ENCODE measurements around the gene SPIRE2. TPM values are rescaled to one million over a fixed set of nuclear protein-coding genes. Genes with fewer than 3 reads are reported as not detected.

SPIRE2 gene
- total and polyA plus RNA-seq, 12 donors = 2.8 to 14.4 (median 5.0) TPM

DNA sequence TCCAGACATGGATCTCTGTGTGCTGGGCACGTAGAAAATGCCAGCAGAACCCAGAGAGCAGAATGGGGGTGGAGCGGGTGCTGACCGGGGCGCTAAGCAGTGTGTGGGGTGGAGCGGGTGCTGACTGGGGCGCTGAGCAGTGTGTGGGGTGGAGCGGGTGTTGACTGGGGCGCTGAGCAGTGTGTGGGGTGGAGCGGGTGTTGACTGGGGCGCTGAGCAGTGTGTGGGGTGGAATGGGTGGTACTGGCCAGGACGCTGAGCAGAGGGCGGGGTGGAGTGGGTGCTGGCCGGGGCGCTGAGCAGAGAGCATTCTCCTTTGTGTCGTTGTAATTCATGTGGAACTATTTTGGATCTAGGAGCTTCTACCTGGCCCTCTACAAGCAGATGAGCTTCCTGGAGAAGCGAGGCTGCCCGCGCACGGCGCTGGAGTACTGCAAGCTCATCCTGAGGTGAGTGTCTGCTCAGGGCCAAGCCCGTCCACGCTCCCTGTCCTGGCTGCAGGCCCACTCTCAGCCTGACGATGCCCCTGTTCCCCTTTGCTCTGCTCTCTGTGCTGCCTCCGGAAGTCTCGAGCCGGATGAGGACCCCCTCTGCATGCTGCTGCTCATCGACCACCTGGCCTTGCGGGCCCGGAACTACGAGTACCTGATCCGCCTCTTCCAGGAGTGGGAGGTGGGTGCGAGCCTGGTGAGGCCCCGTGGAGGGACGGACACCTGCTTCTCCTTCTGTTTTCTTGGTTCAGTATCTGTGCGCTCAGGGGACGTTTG lies 70.1 kb downstream of the SPIRE2 start:
- H3K4me3 ChIP-seq = no peak overlapping the region
- 89 to 96% (median 94%) methylated on average over 28 to 36 of the region's 36 CpGs for WGBS, 4 donors
- peaks cover 0 to under 1% of the 10 kb centered on the region in 2 donors for H3K4me1 ChIP-seq (replicated peaks in 1 of 2)
- intact Hi-C loops (cut with DNase I) = no loop called here
- no peaks in the 10 kb centered on the region for H3K9me3 ChIP-seq (replicated peaks in 1 of 3)
- no peak overlapping the region for H3K27ac ChIP-seq
- no peak for TF ChIP-seq POLR2A (IDR thresholded peaks at IDR 0.05)
- TF ChIP-seq, protein P1, sequence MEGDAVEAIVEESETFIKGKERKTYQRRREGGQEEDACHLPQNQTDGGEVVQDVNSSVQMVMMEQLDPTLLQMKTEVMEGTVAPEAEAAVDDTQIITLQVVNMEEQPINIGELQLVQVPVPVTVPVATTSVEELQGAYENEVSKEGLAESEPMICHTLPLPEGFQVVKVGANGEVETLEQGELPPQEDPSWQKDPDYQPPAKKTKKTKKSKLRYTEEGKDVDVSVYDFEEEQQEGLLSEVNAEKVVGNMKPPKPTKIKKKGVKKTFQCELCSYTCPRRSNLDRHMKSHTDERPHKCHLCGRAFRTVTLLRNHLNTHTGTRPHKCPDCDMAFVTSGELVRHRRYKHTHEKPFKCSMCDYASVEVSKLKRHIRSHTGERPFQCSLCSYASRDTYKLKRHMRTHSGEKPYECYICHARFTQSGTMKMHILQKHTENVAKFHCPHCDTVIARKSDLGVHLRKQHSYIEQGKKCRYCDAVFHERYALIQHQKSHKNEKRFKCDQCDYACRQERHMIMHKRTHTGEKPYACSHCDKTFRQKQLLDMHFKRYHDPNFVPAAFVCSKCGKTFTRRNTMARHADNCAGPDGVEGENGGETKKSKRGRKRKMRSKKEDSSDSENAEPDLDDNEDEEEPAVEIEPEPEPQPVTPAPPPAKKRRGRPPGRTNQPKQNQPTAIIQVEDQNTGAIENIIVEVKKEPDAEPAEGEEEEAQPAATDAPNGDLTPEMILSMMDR (IDR thresholded peaks at IDR 0.05) = no peak
- H3K36me3 ChIP-seq (replicated peaks in 1 of 2) = peaks cover 0 to 83% of the 10 kb centered on the region in 2 donors
- no peak for DNase-seq
- H3K27me3 ChIP-seq = no peaks in the 10 kb centered on the region

DNA sequence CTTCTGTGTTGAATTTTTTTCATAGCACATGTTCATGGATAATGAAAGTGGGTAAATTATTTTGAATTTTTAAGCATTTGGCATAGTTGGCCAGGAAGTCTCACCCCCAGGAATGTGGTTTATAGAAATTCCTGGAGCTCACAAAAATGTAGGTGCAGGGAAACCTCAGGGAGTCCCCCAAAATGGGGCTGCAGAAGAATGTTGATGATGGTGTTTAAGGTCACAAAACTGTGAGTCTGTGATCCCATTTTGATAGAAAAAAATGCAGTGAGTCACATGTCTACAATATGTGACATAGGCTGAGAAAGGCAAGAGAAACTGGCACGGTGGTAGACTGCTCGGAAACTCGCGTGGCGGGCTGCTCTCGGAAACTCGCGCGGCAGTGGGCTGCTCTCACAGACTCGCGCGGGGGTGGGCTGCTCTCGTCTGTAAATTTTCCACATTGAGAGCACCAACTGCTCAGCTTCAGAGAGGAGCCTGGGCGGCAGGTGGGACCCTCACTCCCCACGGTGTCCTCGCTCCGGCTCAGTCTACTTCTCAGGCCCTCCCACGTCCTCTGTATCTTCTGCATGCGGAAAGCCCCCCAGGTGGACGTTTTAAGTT lies 71.7 kb downstream of the SPIRE2 start:
- 91 to 95% (median 94%) methylated on average over 18 to 20 of the region's 20 CpGs for WGBS, 4 donors
- no peak overlapping the region for H3K4me3 ChIP-seq

DNA sequence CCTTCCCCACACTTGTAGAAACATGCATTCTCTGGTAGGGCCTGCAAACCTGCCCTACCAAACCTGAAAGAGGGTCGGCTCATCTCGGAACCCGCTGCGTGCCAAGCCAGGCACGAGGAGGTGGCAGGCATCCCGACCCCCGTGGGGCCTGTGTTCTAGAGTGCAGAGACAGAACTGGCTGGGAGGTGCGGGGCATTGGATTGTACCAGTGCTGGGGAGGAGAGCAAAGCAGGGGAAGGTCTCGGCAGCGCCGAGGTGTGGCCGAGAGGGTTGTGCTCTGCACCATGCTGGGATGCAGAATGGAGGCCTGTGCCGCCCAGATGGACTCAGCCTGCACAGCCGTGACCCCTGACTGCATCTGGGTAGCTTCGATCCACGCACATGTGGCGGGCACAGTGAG lies 72.6 kb downstream of the SPIRE2 start:
- Histone ChIP-seq H3K36me3 (replicated peaks in 1 of 2) (peaks cover 0 to 85% of the 10 kb centered on the region in 2 donors), H3K27me3 (no peaks in the 10 kb centered on the region), H3K4me3 (no peak overlapping the region), H3K4me1 (replicated peaks in 1 of 2) (no peaks in the 10 kb centered on the region), H3K27ac (no peak overlapping the region), H3K9me3 (replicated peaks in 1 of 3) (no peaks in the 10 kb centered on the region)
- intact Hi-C loops (cut with DNase I) = no loop called here
- 91 to 98% (median 95%) methylated on average over 12 to 17 of the region's 17 CpGs for WGBS, 4 donors
- no peak for TF ChIP-seq POLR2A (IDR thresholded peaks at IDR 0.05)
- TF ChIP-seq, protein P1 (IDR thresholded peaks at IDR 0.05) = no peak
- DNase-seq = no peak

More for the DNA sequence above, 71.7 kb downstream of the SPIRE2 start:
- intact Hi-C loops (cut with DNase I) = no loop called here
- DNase-seq = no peak
- Histone ChIP-seq H3K4me1 (replicated peaks in 1 of 2) (no peaks in the 10 kb centered on the region), H3K27me3 (no peaks in the 10 kb centered on the region), H3K36me3 (replicated peaks in 1 of 2) (peaks cover 0 to 85% of the 10 kb centered on the region in 2 donors), H3K27ac (no peak overlapping the region), H3K9me3 (replicated peaks in 1 of 3) (no peaks in the 10 kb centered on the region)
- TF ChIP-seq POLR2A (IDR thresholded peaks at IDR 0.05) = no peak
- TF ChIP-seq, protein P1 (IDR thresholded peaks at IDR 0.05) = no peak

DNA sequence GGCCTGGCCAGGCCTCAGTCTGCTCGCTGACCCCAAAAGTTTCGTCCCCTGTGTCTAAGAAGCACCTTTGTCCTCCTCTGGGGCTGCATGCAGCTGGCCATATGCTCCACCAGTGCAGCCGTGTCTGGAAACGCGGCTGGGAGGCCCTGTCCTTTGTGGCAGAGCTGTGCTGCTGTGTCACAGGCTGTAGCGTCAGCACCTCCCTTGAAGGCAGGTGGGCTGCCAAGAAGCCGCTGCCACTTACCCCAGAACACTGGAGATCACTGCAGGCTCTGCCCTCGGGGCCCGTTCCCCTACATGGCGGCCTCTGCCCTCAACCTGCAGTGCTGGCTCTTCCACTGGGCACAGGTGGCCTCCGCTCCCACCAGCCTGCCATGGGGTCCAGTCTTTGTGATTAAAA lies 74.7 kb downstream of the SPIRE2 start:
- Histone ChIP-seq H3K27me3 (no peaks in the 10 kb centered on the region), H3K4me1 (replicated peaks in 1 of 2) (no peaks in the 10 kb centered on the region), H3K4me3 (no peak overlapping the region), H3K9me3 (replicated peaks in 1 of 3) (no peaks in the 10 kb centered on the region), H3K36me3 (replicated peaks in 1 of 2) (peaks cover 0 to 76% of the 10 kb centered on the region in 2 donors), H3K27ac (no peak overlapping the region)
- 85 to 95% (median 91%) methylated on average over 5 to 11 of the region's 11 CpGs; no CpG with 5 or more reads in 1 of the 4 donors for WGBS, 4 donors
- no peak for DNase-seq
- TF ChIP-seq, protein P1 (IDR thresholded peaks at IDR 0.05) = no peak
- TF ChIP-seq POLR2A (IDR thresholded peaks at IDR 0.05) = no peak
- intact Hi-C loops (cut with DNase I) = no loop called here
